HG02938 (cell line): ENCODE data around the gene TRAPPC14.

Experiments used
- ATAC-seq: cut with Tn5 transposase; IDR thresholded peaks from one replicate; pipeline ENCODE4 v1.9.1; 2021; ENCODE audit warnings: mild to moderate bottlenecking, moderate library complexity; ENCODE audit not compliant: unreplicated experiment

The TRAPPC14 gene

DNA sequence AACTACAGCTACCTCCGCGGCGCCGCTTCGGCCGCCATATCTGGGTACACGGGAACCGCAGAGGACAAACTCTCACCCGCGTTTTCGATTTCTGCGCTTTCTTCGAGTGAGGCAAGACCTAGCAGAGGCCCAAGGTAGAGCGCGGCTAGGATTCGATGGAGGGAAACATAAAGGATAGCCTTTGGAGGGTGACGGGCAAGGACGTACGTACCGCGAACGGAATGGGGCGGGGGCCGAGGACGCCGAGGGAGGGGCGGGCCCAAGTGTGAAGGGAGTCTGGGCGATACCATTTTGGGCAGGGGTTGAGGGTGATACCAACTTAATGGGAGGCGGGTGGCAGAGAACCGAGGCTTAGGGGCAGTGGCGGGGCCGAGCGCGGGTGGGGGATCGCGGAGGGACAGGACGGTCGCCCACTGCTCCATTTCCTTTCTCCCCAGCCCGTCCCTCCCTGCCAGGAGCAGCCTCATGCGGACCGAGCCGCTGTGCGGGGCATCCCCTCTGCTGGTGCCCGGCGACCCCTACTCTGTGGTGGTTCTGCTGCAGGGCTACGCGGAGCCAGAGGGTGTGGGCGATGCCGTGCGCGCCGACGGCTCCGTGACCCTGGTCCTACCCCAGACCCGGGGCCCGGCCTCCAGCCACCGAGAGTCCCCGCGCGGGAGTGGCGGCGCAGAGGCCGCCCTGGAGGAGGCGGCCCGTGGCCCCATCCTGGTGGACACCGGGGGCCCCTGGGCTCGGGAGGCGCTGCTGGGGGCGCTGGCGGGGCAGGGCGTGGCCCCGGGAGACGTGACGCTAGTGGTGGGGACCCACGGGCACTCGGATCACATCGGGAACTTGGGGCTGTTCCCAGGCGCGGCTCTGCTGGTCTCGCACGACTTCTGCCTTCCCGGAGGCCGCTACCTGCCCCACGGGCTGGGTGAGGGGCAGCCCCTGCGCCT, 31.3 kb downstream of the TRAPPC14 start, which contains the start of gene MBLAC1:
Gene MBLAC1 (plus strand): TSS at position 37 of the 935 bp plus-strand sequence. CDS start 429 bp downstream, at position 466.
- ATAC-seq = peak; percentile 62

DNA sequence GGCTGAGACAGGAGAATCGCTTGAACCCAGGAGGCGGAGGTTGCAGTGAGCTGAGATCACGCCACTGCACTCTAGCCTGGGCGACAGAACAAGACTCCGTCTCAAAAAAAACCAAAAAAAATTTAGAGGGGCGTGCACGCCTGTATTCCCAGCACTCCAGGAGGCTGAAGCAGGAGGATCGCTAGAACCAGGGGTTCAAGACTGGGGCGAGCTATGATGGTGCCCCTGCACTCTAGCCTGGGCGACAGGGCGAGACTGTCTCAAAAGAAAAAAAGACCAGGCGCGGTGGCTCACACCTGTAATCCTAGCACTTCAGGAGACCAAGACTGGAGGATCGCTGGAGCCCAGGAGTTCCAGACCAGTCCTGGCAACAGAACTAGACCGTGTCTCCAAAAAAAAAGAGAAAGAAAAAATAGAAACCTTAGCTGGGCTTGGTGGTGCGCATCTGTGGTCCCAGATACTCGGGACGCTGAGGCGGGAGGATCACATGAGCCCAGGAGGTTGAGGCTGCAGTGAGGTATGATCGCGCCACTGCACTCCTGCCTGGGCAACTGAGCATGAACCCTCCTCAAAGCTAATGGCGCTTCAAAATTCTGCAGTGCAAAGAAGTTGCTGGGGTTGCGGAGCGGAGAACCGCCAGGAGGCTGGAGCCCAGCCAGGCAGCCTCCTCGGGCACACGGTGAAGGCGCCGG, 32.1 kb downstream of the TRAPPC14 start:
- peak; percentile 47 for ATAC-seq

GRCh38 chr7:100124301-100125230, 34.0 kb downstream of the TRAPPC14 start:
- no peak for ATAC-seq

GRCh38 chr7:100122568-100122967, 36.0 kb downstream of the TRAPPC14 start:
- no peak for ATAC-seq

DNA sequence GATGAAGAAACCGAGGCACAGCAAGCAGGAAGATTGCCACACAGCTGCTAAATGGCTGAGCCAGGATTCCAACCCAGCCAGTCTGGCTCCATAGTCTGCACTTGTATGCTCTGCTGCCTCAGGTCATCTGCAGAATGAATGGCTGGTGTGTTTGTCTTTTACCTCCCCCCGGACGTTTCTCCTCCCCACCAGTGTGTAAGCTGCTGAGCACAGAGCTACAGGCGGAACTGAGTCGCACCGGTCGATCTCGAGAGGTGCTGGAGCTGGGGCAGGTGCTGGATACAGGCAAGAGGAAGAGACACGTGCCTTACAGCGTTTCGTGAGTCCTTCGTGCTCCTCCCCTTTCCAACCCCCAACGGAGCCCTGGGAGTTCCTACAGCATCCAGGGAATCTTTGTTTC, 36.5 kb downstream of the TRAPPC14 start:
- ATAC-seq = no peak

GRCh38 chr7:100120733-100121036, 37.8 kb downstream of the TRAPPC14 start:
- no peak for ATAC-seq

- ATAC-seq = peak; percentile 32
Observed at GRCh38 chr7:100119970-100120732, 38.4 kb downstream of the TRAPPC14 start.

- ATAC-seq = peak; percentile 67
Observed at GRCh38 chr7:100119072-100119969, 39.2 kb downstream of the TRAPPC14 start, which contains the start of the genes CNPY4 and TAF6. Gene CNPY4 (plus strand): TSS chr7:100119634. CDS start chr7:100119745, 111 bp downstream. Gene TAF6 (minus strand): TSS chr7:100119358. CDS start chr7:100114209, 5,149 bp downstream.

GRCh38 chr7:100118388-100119071, 40.0 kb downstream of the TRAPPC14 start:
- no peak for ATAC-seq

GRCh38 chr7:100115026-100115425, 43.5 kb downstream of the TRAPPC14 start:
- ATAC-seq = no peak

DNA sequence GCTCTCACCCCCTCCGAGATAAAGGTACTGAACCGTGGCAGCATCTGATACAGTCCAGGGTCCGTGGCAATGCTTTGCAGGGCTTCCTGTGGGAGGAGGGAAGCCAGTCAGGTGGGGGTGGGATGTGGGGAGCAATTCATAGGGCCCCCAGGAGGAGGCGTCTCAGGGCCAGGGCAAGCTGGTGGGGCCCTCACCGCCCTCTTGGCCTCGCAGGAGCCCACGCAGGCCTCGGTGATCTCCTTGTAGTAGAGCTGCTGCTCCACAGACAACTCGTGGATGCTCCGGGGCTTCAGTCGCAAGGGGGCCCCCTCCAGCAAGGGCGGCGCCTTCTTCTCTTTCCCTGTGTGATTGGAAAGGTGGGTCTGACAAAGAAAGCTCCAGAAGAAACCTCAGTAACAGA, 46.6 kb downstream of the TRAPPC14 start:
- ATAC-seq = no peak

DNA sequence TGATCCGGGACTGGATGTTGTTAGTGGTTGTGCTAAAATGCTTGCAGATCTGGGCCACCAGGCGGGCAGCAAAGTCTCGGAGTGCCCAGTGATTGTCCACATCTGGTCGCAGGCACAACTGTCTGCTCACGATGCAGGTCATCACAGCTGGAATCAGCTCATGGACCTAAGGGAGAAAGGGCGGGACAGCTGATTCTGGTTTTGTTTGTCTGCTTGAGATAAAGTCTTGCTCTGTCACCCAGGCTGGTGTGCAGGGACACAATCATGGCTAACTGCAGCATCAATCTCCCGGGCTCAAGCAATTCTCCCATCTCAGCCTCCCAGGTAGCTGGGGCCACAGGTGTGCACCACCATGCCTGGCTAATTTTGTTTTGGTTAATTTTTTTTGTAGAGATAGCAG, 47.4 kb downstream of the TRAPPC14 start:
- no peak for ATAC-seq

GRCh38 chr7:100109521-100110163, 48.9 kb downstream of the TRAPPC14 start:
- ATAC-seq = no peak

DNA sequence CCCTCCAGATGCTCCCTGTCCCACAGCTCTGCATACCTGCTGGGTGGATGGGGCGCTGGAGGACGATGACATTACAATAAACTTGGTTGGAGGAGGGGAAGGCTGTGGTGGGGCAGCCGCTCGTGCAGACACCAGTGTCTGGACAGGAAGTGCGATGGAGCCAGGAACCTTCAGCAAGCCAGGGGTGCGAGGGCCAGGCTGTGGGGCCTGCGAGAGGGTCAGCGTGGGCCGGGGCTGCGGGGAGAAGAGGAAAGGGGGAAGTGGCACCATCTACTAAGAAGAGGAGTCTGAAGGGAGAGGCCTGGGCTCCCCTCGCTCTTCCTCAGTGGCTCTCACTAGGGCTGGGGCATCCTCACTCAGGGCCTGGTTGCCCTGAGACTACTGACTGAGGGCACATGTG, 50.6 kb downstream of the TRAPPC14 start:
- ATAC-seq = no peak

DNA sequence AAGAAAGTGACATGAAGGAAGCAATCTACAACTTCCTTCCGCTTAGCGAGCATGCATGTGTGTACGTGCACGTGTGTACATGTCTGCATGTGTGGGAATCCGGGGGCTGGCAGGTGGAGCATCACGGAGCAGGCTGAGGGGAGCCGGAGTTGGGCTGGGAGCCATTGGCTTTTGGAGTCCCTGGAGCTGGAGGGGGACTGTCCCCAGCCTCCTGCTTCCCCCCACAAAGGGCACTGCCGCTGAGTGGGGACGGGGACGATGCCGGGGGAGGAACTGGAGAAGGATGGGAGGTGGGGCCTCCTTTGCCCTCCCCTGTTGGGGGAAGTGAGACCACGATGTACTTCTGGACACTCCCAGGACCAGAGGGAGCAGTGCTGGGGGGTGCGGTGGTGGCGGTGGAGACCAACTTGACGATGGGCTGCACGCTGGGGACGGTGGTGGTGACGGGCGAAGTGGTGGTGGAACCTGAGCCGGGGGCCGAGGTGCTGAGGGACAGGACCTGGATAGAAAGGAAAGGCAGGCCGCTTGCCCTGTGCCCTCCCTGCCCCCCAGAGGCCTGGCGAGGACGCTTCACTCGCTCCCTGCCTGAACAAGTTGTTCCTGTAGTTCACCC, 51.3 kb downstream of the TRAPPC14 start:
- ATAC-seq = no peak

GRCh38 chr7:100106633-100107032, 51.9 kb downstream of the TRAPPC14 start:
- ATAC-seq = no peak

- ATAC-seq = no peak
Observed at GRCh38 chr7:100105534-100105933, 53.0 kb downstream of the TRAPPC14 start.
